WTC11 (cell line): Measurements from ENCODE around the gene ASTN2. TPM values are rescaled to one million over a fixed set of nuclear protein-coding genes. Genes with fewer than 3 reads are reported as not detected.

Experiments used
- ATAC-seq: fragments of 200-7000 bp; cut with Tn5 transposase; 2 replicates; pipeline ENCODE4 v1.10.0; 2021; ENCODE audit warnings: mild to moderate bottlenecking, moderate library complexity
- CTCF ChIA-PET: fragments of 300-600 bp; sonication (Branson Sonifier 250); formaldehyde crosslinking; loops from one replicate; lab custom pipeline; 2021; ENCODE audit warnings: antibody characterized with exemption; lab: Charles Lee
- POLR2A ChIA-PET: fragments of 350-600 bp; sonication (Branson Sonifier 250); formaldehyde crosslinking; loops from one replicate; lab custom pipeline; 2021; ENCODE audit warnings: antibody characterized with exemption; lab: Charles Lee
- DNase-seq: peaks from one replicate; pipeline ENCODE4 v3.0.0; 2021; ENCODE audit warnings: low spot score
- H3K27ac Mint-ChIP-seq: 2 replicates; pipeline ENCODE4 v1.8.0; 2021; ENCODE audit warnings: mixed read lengths
- H3K27me3 Mint-ChIP-seq: 2 replicates; pipeline ENCODE4 v1.8.0; 2021; ENCODE audit warnings: low read depth, mild to moderate bottlenecking, moderate library complexity, mixed read lengths
- H3K36me3 Mint-ChIP-seq: 2 replicates; pipeline ENCODE4 v1.8.0; 2021; ENCODE audit warnings: mixed read lengths
- H3K4me1 Mint-ChIP-seq: 2 replicates; pipeline ENCODE4 v1.8.0; 2022; ENCODE audit warnings: mixed read lengths
- H3K4me3 Mint-ChIP-seq: 2 replicates; pipeline ENCODE4 v1.8.0; 2021; ENCODE audit warnings: mild to moderate bottlenecking, moderate library complexity, mixed read lengths
- H3K9me3 Mint-ChIP-seq: 2 replicates; pipeline ENCODE4 v1.8.0; 2021; ENCODE audit warnings: mixed read lengths
- JUN ChIP-seq: sonication (generic); formaldehyde crosslinking; IDR thresholded peaks from 2 replicates; pipeline ENCODE4 v1.8.0; 2023; ENCODE audit warnings: mild to moderate bottlenecking, missing genetic modification reagents
- MXD4 ChIP-seq: fragments of 250-450 bp; sonication (Bioruptor Pico); IDR thresholded peaks from 2 replicates; pipeline ENCODE4 v1.8.0; 2021; ENCODE audit warnings: mild to moderate bottlenecking, moderate library complexity, borderline replicate concordance
- NFATC4 ChIP-seq: fragments of 250-450 bp; sonication (Bioruptor Pico); IDR thresholded peaks from 2 replicates; pipeline ENCODE4 v1.9.0; 2021; ENCODE audit warnings: mild to moderate bottlenecking
- NR1H2 ChIP-seq: sonication (generic); formaldehyde crosslinking; IDR thresholded peaks from 2 replicates; pipeline ENCODE4 v1.9.0; 2021; ENCODE audit warnings: mild to moderate bottlenecking, moderate library complexity, missing genetic modification reagents
- SOX15 ChIP-seq: fragments of 250-450 bp; sonication (Bioruptor Pico); IDR thresholded peaks from 2 replicates; pipeline ENCODE4 v1.9.0; 2021; ENCODE audit warnings: mild to moderate bottlenecking
- TEAD4 ChIP-seq: sonication (generic); formaldehyde crosslinking; IDR thresholded peaks from 2 replicates; pipeline ENCODE4 v1.8.0; 2022; ENCODE audit warnings: mild to moderate bottlenecking, missing genetic modification reagents
- total RNA-seq: library from RNA; stranded (reverse); gene quantifications from 3 replicates; pipeline ENCODE4 v1.2.3, GENCODE V29; 2021
- TF ChIP-seq, protein P1 (sequence below): sonication (generic); formaldehyde crosslinking; IDR thresholded peaks from 2 replicates; pipeline ENCODE4 v1.8.0; 2022; ENCODE audit warnings: missing genetic modification reagents
- TF ChIP-seq, protein P2 (sequence below): sonication (generic); formaldehyde crosslinking; IDR thresholded peaks from 2 replicates; pipeline ENCODE4 v1.8.1; 2022; ENCODE audit warnings: mild to moderate bottlenecking, moderate library complexity, missing genetic modification reagents
- TF ChIP-seq, protein P3 (sequence below): sonication (generic); formaldehyde crosslinking; IDR thresholded peaks from 2 replicates; pipeline ENCODE4 v1.8.0; 2023; ENCODE audit warnings: missing genetic modification reagents
- TF ChIP-seq, protein P4 (sequence below): sonication (generic); formaldehyde crosslinking; IDR thresholded peaks from 2 replicates; pipeline ENCODE4 v1.8.1; 2023; ENCODE audit warnings: mild to moderate bottlenecking, missing genetic modification reagents, moderate library complexity
- TF ChIP-seq, protein P5 (sequence below): fragments of 200-600 bp; IDR thresholded peaks from 2 replicates; pipeline ENCODE4 v1.8.0; 2022; ENCODE audit warnings: antibody characterized with exemption
- TF ChIP-seq, protein P6 (sequence below): sonication (generic); formaldehyde crosslinking; IDR thresholded peaks from 2 replicates; pipeline ENCODE4 v1.8.0; 2022; ENCODE audit warnings: mild to moderate bottlenecking, missing genetic modification reagents
- TF ChIP-seq, protein P7 (sequence below): fragments of 250-450 bp; sonication (Bioruptor Pico); IDR thresholded peaks from 2 replicates; pipeline ENCODE4 v1.9.0; 2021; ENCODE audit warnings: mild to moderate bottlenecking
- TF ChIP-seq, protein P8 (sequence below): sonication (generic); formaldehyde crosslinking; IDR thresholded peaks from 2 replicates; pipeline ENCODE4 v1.8.1; 2023; ENCODE audit warnings: mild to moderate bottlenecking, missing genetic modification reagents, moderate library complexity
- TF ChIP-seq, protein P9 (sequence below): sonication (generic); formaldehyde crosslinking; IDR thresholded peaks from 2 replicates; pipeline ENCODE4 v1.8.1; 2022; ENCODE audit warnings: low read depth, missing genetic modification reagents, borderline replicate concordance
- TF ChIP-seq, protein P10 (sequence below): sonication (generic); formaldehyde crosslinking; conservative IDR thresholded peaks from 2 replicates; pipeline ENCODE4 v1.8.1; 2022; ENCODE audit warnings: mild to moderate bottlenecking, missing genetic modification reagents
- TF ChIP-seq, protein P11 (sequence below): sonication (generic); formaldehyde crosslinking; IDR thresholded peaks from 2 replicates; pipeline ENCODE4 v1.8.1; 2022; ENCODE audit warnings: mild to moderate bottlenecking, missing genetic modification reagents, moderate library complexity, borderline replicate concordance

The ASTN2 gene
- total RNA-seq, 1 experiment from 2014 or later, result 16.2 TPM

DNA sequence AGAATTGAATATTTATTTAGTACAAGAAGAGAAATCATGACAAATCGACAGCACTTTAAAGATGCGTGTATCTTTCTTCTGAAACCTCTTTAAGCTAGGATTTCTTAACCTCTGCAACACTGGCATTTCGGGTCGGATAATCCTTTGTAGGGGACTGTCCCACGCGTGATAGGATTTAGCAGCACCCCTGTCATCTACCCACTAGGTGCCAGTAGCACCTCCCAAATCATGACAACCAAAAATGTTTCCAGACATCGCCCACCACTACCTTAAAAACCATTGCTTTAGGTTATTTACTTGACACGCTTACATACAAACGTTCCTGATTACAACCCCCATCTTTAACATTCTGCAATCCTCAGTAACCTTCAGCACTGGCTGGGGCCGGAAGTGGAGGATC, 504.7 kb downstream of the ASTN2 start (continued):
- TF ChIP-seq, protein P1, sequence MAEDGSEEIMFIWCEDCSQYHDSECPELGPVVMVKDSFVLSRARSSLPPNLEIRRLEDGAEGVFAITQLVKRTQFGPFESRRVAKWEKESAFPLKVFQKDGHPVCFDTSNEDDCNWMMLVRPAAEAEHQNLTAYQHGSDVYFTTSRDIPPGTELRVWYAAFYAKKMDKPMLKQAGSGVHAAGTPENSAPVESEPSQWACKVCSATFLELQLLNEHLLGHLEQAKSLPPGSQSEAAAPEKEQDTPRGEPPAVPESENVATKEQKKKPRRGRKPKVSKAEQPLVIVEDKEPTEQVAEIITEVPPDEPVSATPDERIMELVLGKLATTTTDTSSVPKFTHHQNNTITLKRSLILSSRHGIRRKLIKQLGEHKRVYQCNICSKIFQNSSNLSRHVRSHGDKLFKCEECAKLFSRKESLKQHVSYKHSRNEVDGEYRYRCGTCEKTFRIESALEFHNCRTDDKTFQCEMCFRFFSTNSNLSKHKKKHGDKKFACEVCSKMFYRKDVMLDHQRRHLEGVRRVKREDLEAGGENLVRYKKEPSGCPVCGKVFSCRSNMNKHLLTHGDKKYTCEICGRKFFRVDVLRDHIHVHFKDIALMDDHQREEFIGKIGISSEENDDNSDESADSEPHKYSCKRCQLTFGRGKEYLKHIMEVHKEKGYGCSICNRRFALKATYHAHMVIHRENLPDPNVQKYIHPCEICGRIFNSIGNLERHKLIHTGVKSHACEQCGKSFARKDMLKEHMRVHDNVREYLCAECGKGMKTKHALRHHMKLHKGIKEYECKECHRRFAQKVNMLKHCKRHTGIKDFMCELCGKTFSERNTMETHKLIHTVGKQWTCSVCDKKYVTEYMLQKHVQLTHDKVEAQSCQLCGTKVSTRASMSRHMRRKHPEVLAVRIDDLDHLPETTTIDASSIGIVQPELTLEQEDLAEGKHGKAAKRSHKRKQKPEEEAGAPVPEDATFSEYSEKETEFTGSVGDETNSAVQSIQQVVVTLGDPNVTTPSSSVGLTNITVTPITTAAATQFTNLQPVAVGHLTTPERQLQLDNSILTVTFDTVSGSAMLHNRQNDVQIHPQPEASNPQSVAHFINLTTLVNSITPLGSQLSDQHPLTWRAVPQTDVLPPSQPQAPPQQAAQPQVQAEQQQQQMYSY (CRISPR knock-in tag), result no peak
- TF ChIP-seq, protein P2, sequence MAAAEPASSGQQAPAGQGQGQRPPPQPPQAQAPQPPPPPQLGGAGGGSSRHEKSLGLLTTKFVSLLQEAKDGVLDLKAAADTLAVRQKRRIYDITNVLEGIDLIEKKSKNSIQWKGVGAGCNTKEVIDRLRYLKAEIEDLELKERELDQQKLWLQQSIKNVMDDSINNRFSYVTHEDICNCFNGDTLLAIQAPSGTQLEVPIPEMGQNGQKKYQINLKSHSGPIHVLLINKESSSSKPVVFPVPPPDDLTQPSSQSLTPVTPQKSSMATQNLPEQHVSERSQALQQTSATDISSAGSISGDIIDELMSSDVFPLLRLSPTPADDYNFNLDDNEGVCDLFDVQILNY (CRISPR knock-in tag), result no peak
- no peak for TF ChIP-seq JUN (CRISPR knock-in tag)
- TF ChIP-seq, protein P3, sequence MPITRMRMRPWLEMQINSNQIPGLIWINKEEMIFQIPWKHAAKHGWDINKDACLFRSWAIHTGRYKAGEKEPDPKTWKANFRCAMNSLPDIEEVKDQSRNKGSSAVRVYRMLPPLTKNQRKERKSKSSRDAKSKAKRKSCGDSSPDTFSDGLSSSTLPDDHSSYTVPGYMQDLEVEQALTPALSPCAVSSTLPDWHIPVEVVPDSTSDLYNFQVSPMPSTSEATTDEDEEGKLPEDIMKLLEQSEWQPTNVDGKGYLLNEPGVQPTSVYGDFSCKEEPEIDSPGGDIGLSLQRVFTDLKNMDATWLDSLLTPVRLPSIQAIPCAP (CRISPR knock-in tag), result no peak
- TF ChIP-seq, protein P4, sequence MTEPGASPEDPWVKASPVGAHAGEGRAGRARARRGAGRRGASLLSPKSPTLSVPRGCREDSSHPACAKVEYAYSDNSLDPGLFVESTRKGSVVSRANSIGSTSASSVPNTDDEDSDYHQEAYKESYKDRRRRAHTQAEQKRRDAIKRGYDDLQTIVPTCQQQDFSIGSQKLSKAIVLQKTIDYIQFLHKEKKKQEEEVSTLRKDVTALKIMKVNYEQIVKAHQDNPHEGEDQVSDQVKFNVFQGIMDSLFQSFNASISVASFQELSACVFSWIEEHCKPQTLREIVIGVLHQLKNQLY (CRISPR knock-in tag), result no peak
- TF ChIP-seq, protein P5, sequence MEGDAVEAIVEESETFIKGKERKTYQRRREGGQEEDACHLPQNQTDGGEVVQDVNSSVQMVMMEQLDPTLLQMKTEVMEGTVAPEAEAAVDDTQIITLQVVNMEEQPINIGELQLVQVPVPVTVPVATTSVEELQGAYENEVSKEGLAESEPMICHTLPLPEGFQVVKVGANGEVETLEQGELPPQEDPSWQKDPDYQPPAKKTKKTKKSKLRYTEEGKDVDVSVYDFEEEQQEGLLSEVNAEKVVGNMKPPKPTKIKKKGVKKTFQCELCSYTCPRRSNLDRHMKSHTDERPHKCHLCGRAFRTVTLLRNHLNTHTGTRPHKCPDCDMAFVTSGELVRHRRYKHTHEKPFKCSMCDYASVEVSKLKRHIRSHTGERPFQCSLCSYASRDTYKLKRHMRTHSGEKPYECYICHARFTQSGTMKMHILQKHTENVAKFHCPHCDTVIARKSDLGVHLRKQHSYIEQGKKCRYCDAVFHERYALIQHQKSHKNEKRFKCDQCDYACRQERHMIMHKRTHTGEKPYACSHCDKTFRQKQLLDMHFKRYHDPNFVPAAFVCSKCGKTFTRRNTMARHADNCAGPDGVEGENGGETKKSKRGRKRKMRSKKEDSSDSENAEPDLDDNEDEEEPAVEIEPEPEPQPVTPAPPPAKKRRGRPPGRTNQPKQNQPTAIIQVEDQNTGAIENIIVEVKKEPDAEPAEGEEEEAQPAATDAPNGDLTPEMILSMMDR, result no peak

DNA sequence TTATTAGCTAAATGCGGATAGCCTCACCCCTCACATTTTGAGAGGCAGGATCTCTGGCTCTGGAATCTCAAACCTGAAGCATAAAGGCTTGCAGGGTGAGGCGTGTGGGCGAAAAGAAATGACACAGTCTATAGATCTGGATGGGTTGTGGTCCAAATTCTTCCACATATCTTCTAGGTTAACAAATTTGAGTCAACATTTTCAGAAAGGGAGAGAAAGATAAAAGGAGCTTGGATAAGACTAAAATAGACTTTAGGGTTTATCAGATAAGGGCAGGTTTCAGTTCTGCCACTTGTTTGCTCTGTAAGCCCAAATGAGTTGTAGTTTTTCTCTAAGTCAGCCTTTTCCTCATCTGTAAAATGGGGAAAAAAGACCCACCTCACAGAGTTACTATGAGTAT, 506.9 kb downstream of the ASTN2 start:
- POLR2A ChIA-PET, result no interaction called here
- ATAC-seq, result no peak
- DNase-seq, result no peak
- Mint-ChIP-seq H3K4me3 (no peak overlapping the region), H3K36me3 (no peaks in the 10 kb centered on the region), H3K27me3 (peaks cover 9% of the 10 kb centered on the region; the same call in 1 of the 2 replicates), H3K9me3 (peaks cover 3% of the 10 kb centered on the region; the same call in 1 of the 2 replicates), H3K27ac (no peak overlapping the region), H3K4me1 (peaks cover 19% of the 10 kb centered on the region)
- CTCF ChIA-PET, result interaction anchor here (0.6 to 1.1 kb wide), 2 partner anchors 23 to 47 kb away, joined by 3 to 6 read pairs; no protein-coding TSS in a partner anchor
- TF ChIP-seq, protein P6, sequence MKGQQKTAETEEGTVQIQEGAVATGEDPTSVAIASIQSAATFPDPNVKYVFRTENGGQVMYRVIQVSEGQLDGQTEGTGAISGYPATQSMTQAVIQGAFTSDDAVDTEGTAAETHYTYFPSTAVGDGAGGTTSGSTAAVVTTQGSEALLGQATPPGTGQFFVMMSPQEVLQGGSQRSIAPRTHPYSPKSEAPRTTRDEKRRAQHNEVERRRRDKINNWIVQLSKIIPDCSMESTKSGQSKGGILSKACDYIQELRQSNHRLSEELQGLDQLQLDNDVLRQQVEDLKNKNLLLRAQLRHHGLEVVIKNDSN, result no peak
- TF ChIP-seq NFATC4 (CRISPR knock-in tag) (no peak), TEAD4 (no peak), SOX15 (CRISPR knock-in tag) (no peak)
- TF ChIP-seq, protein P5, result no peak
- TF ChIP-seq, protein P7, sequence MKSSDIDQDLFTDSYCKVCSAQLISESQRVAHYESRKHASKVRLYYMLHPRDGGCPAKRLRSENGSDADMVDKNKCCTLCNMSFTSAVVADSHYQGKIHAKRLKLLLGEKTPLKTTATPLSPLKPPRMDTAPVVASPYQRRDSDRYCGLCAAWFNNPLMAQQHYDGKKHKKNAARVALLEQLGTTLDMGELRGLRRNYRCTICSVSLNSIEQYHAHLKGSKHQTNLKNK, result no peak

DNA sequence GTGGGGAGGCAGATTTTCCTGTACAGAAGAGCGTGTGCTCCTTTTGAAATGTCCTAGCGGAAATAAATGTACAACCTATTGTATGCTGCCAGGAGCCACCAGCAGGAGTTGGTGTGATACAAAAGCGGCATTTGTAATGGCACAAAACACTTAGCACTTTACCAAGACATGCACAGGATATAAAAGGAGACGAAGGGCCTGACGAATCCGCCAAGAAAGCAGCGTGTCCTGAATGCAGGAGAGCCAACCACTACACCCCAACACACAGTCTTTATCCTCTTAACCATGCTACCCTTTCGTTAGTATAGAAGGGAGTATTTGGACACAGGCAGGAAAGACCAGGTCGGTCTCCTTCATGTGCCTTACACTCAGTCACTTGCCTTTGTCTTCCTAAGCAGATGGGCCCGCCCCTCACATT, 509.7 kb downstream of the ASTN2 start:
- CTCF ChIA-PET, result no interaction called here
- H3K4me3 Mint-ChIP-seq, result no peak overlapping the region
- H3K27me3 Mint-ChIP-seq, result peaks cover 9% of the 10 kb centered on the region; the same call in 1 of the 2 replicates
- H3K27ac Mint-ChIP-seq, result no peak overlapping the region
- ATAC-seq, result peak; percentile 86
- peaks cover 2% of the 10 kb centered on the region for H3K36me3 Mint-ChIP-seq
- POLR2A ChIA-PET, result no interaction called here
- H3K4me1 Mint-ChIP-seq, result peaks cover 15% of the 10 kb centered on the region
- H3K9me3 Mint-ChIP-seq, result peaks cover 8% of the 10 kb centered on the region
- no peak for DNase-seq
- TF ChIP-seq NR1H2 (CRISPR knock-in tag) (no peak), MXD4 (CRISPR knock-in tag) (no peak), NFATC4 (CRISPR knock-in tag) (no peak)
- TF ChIP-seq, protein P8, sequence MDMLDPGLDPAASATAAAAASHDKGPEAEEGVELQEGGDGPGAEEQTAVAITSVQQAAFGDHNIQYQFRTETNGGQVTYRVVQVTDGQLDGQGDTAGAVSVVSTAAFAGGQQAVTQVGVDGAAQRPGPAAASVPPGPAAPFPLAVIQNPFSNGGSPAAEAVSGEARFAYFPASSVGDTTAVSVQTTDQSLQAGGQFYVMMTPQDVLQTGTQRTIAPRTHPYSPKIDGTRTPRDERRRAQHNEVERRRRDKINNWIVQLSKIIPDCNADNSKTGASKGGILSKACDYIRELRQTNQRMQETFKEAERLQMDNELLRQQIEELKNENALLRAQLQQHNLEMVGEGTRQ, result no peak
- TF ChIP-seq, protein P9, sequence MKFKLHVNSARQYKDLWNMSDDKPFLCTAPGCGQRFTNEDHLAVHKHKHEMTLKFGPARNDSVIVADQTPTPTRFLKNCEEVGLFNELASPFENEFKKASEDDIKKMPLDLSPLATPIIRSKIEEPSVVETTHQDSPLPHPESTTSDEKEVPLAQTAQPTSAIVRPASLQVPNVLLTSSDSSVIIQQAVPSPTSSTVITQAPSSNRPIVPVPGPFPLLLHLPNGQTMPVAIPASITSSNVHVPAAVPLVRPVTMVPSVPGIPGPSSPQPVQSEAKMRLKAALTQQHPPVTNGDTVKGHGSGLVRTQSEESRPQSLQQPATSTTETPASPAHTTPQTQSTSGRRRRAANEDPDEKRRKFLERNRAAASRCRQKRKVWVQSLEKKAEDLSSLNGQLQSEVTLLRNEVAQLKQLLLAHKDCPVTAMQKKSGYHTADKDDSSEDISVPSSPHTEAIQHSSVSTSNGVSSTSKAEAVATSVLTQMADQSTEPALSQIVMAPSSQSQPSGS (CRISPR knock-in tag), result no peak
- TF ChIP-seq, protein P10, sequence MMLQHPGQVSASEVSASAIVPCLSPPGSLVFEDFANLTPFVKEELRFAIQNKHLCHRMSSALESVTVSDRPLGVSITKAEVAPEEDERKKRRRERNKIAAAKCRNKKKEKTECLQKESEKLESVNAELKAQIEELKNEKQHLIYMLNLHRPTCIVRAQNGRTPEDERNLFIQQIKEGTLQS (CRISPR knock-in tag), result no peak
- TF ChIP-seq, protein P11, sequence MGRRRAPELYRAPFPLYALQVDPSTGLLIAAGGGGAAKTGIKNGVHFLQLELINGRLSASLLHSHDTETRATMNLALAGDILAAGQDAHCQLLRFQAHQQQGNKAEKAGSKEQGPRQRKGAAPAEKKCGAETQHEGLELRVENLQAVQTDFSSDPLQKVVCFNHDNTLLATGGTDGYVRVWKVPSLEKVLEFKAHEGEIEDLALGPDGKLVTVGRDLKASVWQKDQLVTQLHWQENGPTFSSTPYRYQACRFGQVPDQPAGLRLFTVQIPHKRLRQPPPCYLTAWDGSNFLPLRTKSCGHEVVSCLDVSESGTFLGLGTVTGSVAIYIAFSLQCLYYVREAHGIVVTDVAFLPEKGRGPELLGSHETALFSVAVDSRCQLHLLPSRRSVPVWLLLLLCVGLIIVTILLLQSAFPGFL (CRISPR knock-in tag), result no peak
